Keratinocyte (primary cell): ENCODE measurements around the gene EML2. TPM values are rescaled to one million over a fixed set of nuclear protein-coding genes. Genes with fewer than 3 reads are reported as not detected.

Experiments used
- DNase-seq: peaks from one replicate; pipeline ENCODE4 v3.0.0-alpha.2; 2011; ENCODE audit warnings: low read depth, missing footprints, low spot score
- FAIRE-seq: peaks from 2 replicates; lab custom pipeline; 2011; peaks lifted over from hg19 to GRCh38; lab: Jason Lieb, UNC
- H2AFZ ChIP-seq: 2 replicates; pipeline ENCODE4 v1.6.0; 2012; ENCODE audit warnings: low read length, control low read depth, inconsistent platforms; ENCODE audit not compliant: control insufficient read depth
- H3K27ac ChIP-seq: 2 replicates; pipeline ENCODE4 v1.5.1; 2011; ENCODE audit warnings: low read length; ENCODE audit not compliant: control insufficient read depth, insufficient read depth
- H3K27me3 ChIP-seq: 3 replicates; pipeline ENCODE4 v1.6.0; 2011; ENCODE audit warnings: low read length; ENCODE audit not compliant: control insufficient read depth, insufficient read depth; ENCODE audit errors: extremely low read depth
- H3K36me3 ChIP-seq, 2 experiments: 2 replicates in 1 of 2; 3 replicates in 1 of 2; pipeline ENCODE4 v1.5.1; 2011; ENCODE audit warnings: low read length in 2 of 2, mild to moderate bottlenecking in 1 of 2; ENCODE audit not compliant: control insufficient read depth in 2 of 2, insufficient read depth in 2 of 2; ENCODE audit errors: extremely low read depth in 1 of 2
- H3K4me1 ChIP-seq: 3 replicates; pipeline ENCODE4 v1.5.1; 2011; ENCODE audit warnings: low read length; ENCODE audit not compliant: control insufficient read depth, insufficient read depth; ENCODE audit errors: extremely low read depth
- H3K4me2 ChIP-seq: 3 replicates; pipeline ENCODE4 v1.6.0; 2011; ENCODE audit warnings: low read depth, low read length; ENCODE audit not compliant: control insufficient read depth, insufficient read depth; ENCODE audit errors: extremely low read depth
- H3K4me3 ChIP-seq, 3 experiments: fragments of 200-600 bp in 1 of 3; sonication (generic) in 1 of 3; 2 replicates in 2 of 3; 3 replicates in 1 of 3; pipeline ENCODE4 v1.5.1; 2011 to 2016; ENCODE audit warnings: low read length in 3 of 3, mild to moderate bottlenecking in 3 of 3, control low read depth in 2 of 3, inconsistent platforms in 1 of 3, low read depth in 1 of 3, mixed read lengths in 1 of 3, mixed run types in 1 of 3, moderate library complexity in 1 of 3; ENCODE audit not compliant: control insufficient read depth in 2 of 3, insufficient read depth in 2 of 3; ENCODE audit errors: extremely low read depth in 1 of 3
- H3K79me2 ChIP-seq: 2 replicates; pipeline ENCODE4 v1.6.0; 2012; ENCODE audit warnings: low read length; ENCODE audit not compliant: control insufficient read depth, insufficient read depth
- H3K9ac ChIP-seq: 3 replicates; pipeline ENCODE4 v1.6.0; 2011; ENCODE audit warnings: low read length; ENCODE audit not compliant: control insufficient read depth, insufficient read depth; ENCODE audit errors: extremely low read depth
- H3K9me1 ChIP-seq: 3 replicates; pipeline ENCODE4 v1.6.0; 2011; ENCODE audit warnings: low read length; ENCODE audit not compliant: control insufficient read depth, insufficient read depth; ENCODE audit errors: extremely low read depth
- H3K9me3 ChIP-seq: 2 replicates; pipeline ENCODE4 v1.5.1; 2012; ENCODE audit warnings: low read depth, low read length; ENCODE audit not compliant: control insufficient read depth
- H4K20me1 ChIP-seq: 3 replicates; pipeline ENCODE4 v1.6.0; 2011; ENCODE audit warnings: low read length; ENCODE audit not compliant: control insufficient read depth, insufficient read depth; ENCODE audit errors: extremely low read depth
- CTCF ChIP-seq, 3 experiments: IDR thresholded peaks in 1 of 3; conservative IDR thresholded peaks in 1 of 3; optimal IDR thresholded peaks in 1 of 3; 2 replicates in 2 of 3; 3 replicates in 1 of 3; pipeline versions ENCODE3 to v1.5.1; 2011; ENCODE audit warnings: low read length in 3 of 3, mild to moderate bottlenecking in 3 of 3, moderate library complexity in 2 of 3, control low read depth in 1 of 3, inconsistent platforms in 1 of 3; ENCODE audit not compliant: insufficient read depth in 2 of 3; ENCODE audit errors: extremely low read depth in 1 of 3
- EZH2 ChIP-seq: IDR thresholded peaks from one replicate; pipeline ENCODE4 v1.6.1; 2012; ENCODE audit warnings: inconsistent platforms, mild to moderate bottlenecking, low read length, moderate library complexity
- dilution Hi-C: fragments of 300-500 bp; cut with MboI; formaldehyde crosslinking; loops from one replicate; pipeline ENCODE4 v1.7.0; 2020; ENCODE audit warnings: low sequenced_read_pairs; ENCODE audit not compliant: extremely low pct_ligation_motif_present
- polyA plus RNA-seq, 5 experiments: library from polyadenylated mRNA; depleted of rRNA in 3 of 5; stranded (reverse) in 3 of 5; stranded (forward) in 1 of 5; unstranded in 1 of 5; fragments of >200 nt; gene quantifications; 1 replicate in 1 of 5; 2 replicates in 3 of 5; 3 replicates in 1 of 5; pipeline versions ENCODE4 v1.2.1 to v1.2.3, GENCODE V29; 2011 to 2012; ENCODE audit warnings: missing spikeins in 2 of 5, low read depth in 1 of 5, low replicate concordance in 1 of 5

The EML2 gene
- polyA plus RNA-seq, 1 donor (not counting 4 experiments of a cell fraction or from before 2014, with no cell fraction given) = 43.4 TPM

- H3K27me3 ChIP-seq = no peaks in the 10 kb centered on the region
- FAIRE-seq = no peak
Observed at GRCh38 chr19:45578861-45579260, 60.3 kb downstream of the EML2 start.

GRCh38 chr19:45577111-45577905 is 61.9 kb downstream of the EML2 start:
- Histone ChIP-seq H4K20me1 (no peaks in the 10 kb centered on the region), H3K4me3 (peak overlapping the region in 1 of 3 experiments; percentile 28), H3K9me3 (no peaks in the 10 kb centered on the region), H3K4me1 (peaks cover 36% of the 10 kb centered on the region), H3K79me2 (peaks cover 29% of the 10 kb centered on the region), H3K4me2 (peak overlapping the region; percentile 71), H3K9me1 (no peaks in the 10 kb centered on the region), H3K27ac (peak overlapping the region; percentile 96), H2AFZ (no peak overlapping the region), H3K27me3 (no peaks in the 10 kb centered on the region), H3K9ac (peak overlapping the region; percentile 67), H3K36me3 (peaks cover 0 to 5% of the 10 kb centered on the region in 2 experiments)
- DNase-seq (peak; percentile 76), FAIRE-seq (peak; percentile 94)
- TF ChIP-seq EZH2 = no peak
- no peak for TF ChIP-seq CTCF (optimal IDR thresholded peaks at IDR 0.05 in 1 of 3, IDR thresholded peaks at IDR 0.05 in 1 of 3, conservative IDR thresholded peaks at IDR 0.05 in 1 of 3; ENCODE audit: extremely low read depth in 1 of 3, insufficient read depth in 2 of 3, low read length in 3 of 3)
- dilution Hi-C loops = no loop called here

More at GRCh38 chr19:45578861-45579260, 60.3 kb downstream of the EML2 start:
- H3K9me1 ChIP-seq = no peaks in the 10 kb centered on the region
- no peaks in the 10 kb centered on the region for H3K9me3 ChIP-seq
- dilution Hi-C loops = no loop called here
- peak overlapping the region; percentile 6 for H2AFZ ChIP-seq
- H4K20me1 ChIP-seq = no peaks in the 10 kb centered on the region
- peak overlapping the region; percentile 45 for H3K4me2 ChIP-seq
- TF ChIP-seq CTCF (optimal IDR thresholded peaks at IDR 0.05 in 1 of 3, IDR thresholded peaks at IDR 0.05 in 1 of 3, conservative IDR thresholded peaks at IDR 0.05 in 1 of 3; ENCODE audit: extremely low read depth in 1 of 3, insufficient read depth in 2 of 3, low read length in 3 of 3) (peak in 1 of 3 experiments; percentile 11), EZH2 (no peak)
- DNase-seq = no peak
- peaks cover 36% of the 10 kb centered on the region for H3K4me1 ChIP-seq
- H3K36me3 ChIP-seq = peaks cover 0 to 5% of the 10 kb centered on the region in 2 experiments
- H3K27ac ChIP-seq = peak overlapping the region; percentile 76
- H3K79me2 ChIP-seq = peaks cover 33% of the 10 kb centered on the region
- peak overlapping the region in 1 of 3 experiments; percentile 27 for H3K4me3 ChIP-seq
- H3K9ac ChIP-seq = peak overlapping the region; percentile 44
